Stimulated activated CD8-positive, alpha-beta memory T cell treated with anti-CD3 and anti-CD28 coated beads, Interleukin-15, amount 100 ng/mL, for 24 hours (primary cell): ENCODE measurements around the gene CLOCK.
"Not testable (repeated sequence)": the region's sequence is repeated elsewhere in the genome, so short reads cannot be mapped to it uniquely, and the experiment has no call there.

Source experiments
- DNase-seq: peaks from one replicate; pipeline ENCODE4 v3.0.0-alpha.2; 2020; ENCODE audit warnings: low read depth

The CLOCK gene, protein sequence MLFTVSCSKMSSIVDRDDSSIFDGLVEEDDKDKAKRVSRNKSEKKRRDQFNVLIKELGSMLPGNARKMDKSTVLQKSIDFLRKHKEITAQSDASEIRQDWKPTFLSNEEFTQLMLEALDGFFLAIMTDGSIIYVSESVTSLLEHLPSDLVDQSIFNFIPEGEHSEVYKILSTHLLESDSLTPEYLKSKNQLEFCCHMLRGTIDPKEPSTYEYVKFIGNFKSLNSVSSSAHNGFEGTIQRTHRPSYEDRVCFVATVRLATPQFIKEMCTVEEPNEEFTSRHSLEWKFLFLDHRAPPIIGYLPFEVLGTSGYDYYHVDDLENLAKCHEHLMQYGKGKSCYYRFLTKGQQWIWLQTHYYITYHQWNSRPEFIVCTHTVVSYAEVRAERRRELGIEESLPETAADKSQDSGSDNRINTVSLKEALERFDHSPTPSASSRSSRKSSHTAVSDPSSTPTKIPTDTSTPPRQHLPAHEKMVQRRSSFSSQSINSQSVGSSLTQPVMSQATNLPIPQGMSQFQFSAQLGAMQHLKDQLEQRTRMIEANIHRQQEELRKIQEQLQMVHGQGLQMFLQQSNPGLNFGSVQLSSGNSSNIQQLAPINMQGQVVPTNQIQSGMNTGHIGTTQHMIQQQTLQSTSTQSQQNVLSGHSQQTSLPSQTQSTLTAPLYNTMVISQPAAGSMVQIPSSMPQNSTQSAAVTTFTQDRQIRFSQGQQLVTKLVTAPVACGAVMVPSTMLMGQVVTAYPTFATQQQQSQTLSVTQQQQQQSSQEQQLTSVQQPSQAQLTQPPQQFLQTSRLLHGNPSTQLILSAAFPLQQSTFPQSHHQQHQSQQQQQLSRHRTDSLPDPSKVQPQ

GRCh38 chr4:55546756-55547465, at the start of gene CLOCK:
Gene CLOCK (minus strand): TSS chr4:55546909. CDS start chr4:55482785, 64,124 bp downstream.
- peak; percentile 65 for DNase-seq

DNA sequence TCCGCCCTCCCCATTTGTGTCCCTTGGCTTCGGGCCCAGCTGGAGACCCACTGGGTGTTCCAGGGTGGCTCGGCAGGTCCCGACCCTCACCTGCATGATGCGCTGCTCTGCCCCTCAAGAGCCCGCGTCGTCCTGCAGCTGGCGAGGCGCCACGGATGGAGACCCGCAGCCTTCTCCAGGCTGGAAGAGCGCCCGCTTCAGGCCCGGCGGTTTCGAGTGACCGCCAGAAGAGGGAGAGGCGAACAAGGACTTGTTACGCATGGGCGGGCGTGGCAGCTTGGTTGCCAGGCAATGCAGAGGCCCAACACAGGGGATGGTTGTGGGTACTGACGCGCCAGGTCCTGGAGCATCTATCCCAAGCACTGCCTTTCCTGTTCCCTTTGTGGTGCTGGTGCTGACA, 45.3 kb upstream of the CLOCK start, which contains the start of gene PDCL2:
PDCL2 (minus strand) TSS at position 232 of the 400 bp plus-strand sequence; CDS start at position 96, 136 bp downstream.
- DNase-seq, result no peak

GRCh38 chr4:55588160-55588559, 41.5 kb upstream of the CLOCK start:
- no peak for DNase-seq

- not testable (repeated sequence) for DNase-seq
These were observed 36.1 kb upstream of the CLOCK start for GRCh38 chr4:55582773-55583172.

DNA sequence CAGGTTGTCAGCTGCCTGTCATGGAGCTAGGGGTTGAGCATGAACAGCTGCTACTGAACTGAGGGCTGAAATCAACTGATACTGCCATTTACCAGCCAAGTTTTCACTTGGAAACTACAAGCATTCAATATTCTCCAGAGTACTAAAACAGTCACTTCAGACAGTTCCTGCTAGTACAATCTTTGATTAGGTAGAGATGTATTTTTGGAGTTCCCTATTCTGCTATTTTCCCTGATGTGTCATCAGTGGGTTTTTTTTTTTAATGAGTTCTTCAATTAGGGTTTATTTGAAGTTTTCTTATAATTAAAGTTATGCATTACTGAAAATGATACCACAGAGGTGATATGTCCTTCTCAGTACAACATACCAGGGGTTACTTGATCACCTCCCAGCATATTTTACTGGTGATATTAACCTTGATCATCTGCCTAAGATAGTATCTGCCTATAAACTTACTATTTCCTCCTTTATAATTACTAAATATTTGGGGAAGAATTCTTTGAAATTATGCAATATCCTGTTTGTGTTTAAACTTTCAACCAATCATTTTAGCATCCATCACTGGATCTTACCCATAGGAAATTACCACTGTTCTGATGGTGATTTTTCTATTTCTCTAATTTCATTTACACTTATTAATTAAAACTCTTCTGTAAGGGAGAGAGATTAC, 31.8 kb upstream of the CLOCK start:
- DNase-seq, result no peak

DNA sequence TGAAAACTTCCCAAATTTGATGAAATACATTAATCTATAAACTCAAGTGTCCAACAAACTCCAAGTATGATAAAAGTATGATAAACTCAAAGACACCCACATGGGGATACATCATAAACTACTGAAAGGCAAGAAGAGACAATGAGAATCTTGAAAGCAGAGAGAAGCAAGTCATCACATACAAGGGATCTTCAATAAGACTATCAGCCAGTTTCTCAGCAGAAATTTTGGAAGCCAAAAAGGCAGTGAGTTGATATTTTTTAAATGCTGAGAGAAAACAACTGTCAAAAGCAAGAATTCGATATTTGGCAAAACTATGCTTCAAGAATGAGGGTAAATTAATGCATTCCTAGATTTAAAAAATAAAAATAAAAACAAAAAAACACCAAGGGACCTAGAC, 28.8 kb upstream of the CLOCK start:
- no peak for DNase-seq

- no peak for DNase-seq
These were observed 27.5 kb upstream of the CLOCK start for GRCh38 chr4:55574252-55574651.

- DNase-seq, result no peak
These were observed 25.1 kb upstream of the CLOCK start for GRCh38 chr4:55571806-55572205.

DNA sequence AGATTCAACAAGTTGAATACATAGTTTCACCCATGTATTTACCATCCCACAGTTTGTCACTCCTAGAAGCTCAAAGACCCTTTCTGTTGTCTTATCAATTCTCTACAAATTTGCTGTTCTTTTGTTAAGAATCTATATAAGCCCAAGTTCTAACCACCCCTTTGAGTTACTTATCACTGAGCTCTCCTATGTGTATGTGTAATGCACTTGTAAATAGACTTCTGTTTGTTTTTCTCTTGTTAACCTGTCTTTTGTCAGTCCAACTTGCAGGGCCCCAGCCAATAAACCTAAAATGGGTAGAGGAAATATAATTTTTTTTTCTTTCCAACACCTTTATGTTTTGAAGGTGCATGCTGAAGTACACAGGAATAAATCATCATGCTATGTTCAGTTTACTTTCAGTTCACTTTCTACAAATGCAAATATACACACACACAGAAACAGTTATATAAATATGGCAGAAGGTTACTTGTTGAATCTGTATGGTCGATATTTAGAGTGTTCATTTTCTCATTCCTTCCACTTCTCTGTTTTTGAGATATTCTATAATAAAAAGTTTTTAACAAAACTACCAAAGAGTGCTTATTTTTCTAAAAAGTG, 22.3 kb upstream of the CLOCK start:
- DNase-seq, result no peak

DNA sequence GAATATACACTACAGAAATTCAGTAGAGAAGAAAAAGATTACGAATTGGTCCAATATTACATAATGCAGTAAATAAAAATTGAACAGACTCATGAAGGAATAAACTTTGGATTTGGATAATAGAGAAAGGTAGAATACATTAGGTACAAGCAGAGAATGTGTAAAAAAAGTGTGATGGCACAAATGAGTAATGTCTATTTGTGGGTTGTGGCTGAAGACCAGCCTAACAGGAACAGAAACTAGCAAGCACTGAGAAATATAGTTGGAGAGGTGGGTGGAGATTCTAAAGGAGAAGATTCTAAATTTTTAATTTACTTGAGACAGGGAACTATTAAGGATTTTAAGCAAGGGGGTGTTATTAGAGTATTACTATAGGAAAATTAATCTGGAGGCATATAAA, 15.2 kb upstream of the CLOCK start:
- no peak for DNase-seq

DNA sequence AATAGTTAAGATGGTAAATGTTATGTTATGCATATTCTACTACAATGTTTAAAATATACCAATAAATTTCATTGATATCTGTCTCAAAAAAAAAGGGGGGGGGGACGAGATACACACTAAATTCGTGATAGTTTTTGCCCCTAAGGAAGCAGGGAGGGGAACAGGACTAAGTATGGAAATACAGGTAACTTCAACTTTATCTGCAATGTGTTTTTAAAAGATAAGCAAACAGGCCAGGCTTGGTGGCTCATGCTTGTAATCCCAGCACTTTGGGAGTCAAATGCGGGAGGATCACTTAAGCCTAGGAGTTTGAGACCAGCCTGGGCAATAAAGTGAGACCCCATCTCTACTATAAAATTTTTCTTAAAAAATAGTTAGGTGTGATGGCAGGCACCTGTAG, 13.4 kb upstream of the CLOCK start:
- DNase-seq, result no peak

DNA sequence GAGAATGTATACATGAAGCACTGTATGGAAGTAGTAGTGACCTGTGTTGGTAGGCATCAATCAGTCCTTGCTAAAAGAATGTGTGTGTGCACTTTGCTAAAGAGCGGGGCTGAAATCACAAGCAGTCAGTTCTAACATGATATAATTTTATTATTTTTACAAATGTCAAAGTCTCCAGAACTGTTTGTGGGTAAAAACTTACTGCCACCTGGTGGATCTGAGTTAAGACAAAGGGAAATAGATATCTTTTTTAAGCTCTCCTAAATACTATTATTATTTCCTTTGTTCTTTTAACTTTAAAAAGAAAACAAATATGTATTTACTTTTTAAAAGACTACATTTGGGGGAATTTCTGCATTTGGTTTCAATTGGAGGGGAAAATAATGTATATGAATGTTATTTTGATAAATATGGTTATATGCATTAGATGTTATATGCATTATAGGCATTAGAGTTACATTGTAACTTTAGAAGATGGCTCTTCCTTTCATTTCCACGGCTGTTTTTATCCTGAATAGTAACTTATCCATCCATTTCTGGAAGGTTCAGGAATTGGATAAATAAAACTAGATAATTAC, 7.8 kb upstream of the CLOCK start:
- DNase-seq, result no peak

DNA sequence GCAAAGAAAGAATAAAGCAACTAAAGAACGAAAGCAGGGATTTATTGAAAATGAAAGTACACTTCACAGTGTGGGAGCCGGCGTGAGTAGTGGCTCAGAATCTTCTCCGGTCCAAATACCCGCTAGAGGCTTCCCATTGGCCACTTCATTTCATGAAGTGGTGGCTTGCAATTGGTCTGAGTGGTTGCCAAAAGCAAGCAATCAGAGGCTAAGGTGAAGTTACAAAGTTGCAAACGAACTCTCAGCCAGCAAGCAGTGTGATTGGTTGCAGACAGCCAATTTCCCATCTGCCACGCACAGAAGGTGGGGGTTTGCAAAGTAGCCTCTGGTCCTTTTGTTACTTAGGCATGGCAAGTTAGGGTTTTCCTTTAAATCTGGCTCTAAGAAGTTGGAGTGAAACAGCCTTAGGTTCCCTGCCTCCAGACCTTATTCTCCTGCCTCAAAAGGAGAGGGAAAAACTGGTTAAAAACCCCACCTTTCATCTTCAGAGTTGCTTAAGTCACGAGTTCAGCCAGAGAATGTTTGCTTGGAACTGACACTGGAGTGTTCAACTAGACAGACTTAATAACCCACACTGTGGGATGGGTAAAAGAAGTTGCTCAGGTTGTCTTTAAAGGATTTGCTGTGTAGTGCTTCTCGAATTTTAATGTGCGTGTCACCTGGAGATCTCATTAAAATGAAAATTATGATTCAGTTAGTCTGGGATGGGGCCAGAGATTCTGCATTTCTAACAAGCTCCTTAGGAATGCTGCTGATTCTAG, 6.9 kb upstream of the CLOCK start:
- DNase-seq, result no peak

GRCh38 chr4:55551964-55552363, 5.3 kb upstream of the CLOCK start:
- not testable (repeated sequence) for DNase-seq

- no peak for DNase-seq
These were observed 3.2 kb upstream of the CLOCK start for GRCh38 chr4:55549888-55550287.

DNA sequence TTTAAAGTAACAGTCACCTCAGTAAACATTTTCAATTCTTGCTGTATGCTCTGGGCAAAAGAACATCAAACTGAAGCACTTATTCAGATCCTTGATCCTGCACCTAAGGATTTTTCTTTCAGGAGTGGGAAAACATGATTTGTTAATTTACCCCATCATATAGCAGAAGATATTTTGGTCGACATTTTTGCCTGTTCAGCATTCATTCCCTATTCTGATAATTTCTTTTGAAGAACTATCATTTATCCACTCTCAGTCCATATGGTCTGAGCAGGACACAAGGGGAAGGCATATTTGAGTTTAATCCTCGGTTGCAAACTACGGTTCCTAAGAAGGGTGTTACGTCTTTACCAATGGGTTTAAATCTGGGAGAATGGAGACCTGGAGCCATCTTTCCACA, 1.2 kb upstream of the CLOCK start:
- no peak for DNase-seq

DNA sequence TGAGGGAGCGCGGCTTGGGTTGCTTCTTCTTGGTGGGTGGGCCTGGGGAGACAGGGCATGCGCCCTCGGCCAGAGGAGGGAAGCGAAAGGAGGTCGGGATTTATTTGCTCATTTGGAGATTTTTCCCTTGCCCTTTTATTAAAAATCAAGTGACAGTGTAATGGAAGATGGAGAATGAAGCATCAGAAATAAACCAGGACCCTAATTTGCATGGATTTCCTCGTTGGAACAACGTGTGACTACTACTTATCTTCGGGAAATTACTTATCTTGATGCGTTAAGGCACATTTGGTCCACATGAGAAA, 709 bp upstream of the CLOCK start:
- no peak for DNase-seq

DNA sequence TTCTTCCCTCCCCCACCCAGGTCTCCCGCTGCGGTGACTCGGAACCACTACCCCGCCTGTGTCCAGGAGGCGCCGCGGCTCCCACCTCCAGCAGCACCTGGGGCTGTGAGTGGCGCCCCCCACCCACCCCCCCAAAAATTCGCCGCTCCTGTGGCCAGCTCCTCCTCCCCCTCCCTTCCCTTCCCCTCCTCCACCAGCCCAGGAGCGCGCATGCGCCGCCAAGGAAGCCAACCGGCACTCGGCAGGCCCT, 278 bp downstream of the CLOCK start:
- no peak for DNase-seq

DNA sequence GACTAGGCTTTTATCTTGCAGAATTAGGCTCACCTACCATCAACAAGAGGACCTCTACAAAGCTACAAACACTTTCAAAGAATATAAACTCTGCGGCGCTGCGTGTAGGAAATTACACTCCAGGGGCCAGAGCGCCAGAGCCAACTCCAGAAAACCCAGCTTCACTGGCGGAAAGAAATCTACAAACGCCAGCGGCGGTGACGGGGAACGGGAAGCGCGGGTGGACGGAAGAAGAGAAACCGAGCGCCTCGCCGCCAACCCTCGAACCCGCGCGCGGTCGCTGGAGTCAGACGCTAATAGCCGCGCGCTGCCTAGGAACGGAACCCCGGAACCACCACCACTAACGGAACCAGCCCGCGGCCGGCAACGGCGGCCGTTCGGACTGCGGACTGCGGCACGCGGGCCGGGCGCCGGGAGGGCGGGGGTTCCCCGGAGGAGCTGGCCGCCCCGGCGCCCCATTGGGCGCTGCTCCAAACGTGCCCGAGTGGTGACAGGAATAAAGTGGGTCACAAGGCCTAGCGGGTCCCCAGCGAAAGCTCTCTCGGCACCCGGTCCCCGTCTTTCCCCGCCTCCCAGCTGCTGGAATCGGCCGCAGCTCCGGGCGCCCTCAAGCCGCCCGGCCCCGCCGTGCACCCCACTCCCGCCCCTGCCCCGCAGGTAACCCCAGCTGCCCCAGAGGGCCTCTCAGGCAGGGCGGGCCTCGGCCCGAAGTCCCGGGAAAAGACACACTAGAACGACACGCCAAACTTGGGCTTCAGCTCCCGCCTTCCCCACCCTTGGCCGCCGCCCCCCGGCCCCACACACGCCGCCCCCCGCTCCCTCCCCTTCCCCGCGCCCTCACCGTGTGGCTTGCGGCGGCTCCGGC, 836 bp downstream of the CLOCK start:
- peak; percentile 39 for DNase-seq

DNA sequence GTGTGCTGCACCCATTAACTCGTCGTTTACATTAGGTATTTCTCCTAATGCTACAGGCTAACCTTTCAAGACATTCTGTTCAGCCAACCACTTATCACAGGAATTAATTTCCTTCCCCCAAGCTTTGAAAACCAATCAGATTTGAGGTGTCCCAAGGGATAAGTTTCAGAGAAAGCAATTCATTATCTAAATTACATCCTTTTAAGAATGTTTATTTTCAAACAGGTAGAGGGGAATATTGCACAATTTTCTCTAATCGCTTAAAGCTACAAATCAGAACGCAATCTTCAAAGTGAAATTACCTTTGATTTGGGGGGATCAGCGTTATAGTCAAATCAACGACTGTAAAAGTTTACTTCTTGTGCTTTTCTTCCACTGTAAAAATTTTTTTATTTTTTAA, 1.6 kb downstream of the CLOCK start:
- DNase-seq, result no peak
